KMS-11 (cell line): ENCODE results near the gene CD82.
A peak's percentile ranks its signal among the peaks of the same experiment; 100 is the strongest.
"Not testable (repeated sequence)": the region's sequence is repeated elsewhere in the genome, so short reads cannot be mapped to it uniquely, and the experiment has no call there.

Experiments
- H2AFZ ChIP-seq: fragments of 200-600 bp; sonication (generic); 2 replicates; pipeline ENCODE4 v1.6.1; 2016; ENCODE audit warnings: antibody characterized with exemption, mixed run types, low read depth
- H3K27ac ChIP-seq: fragments of 200-600 bp; sonication (generic); 2 replicates; pipeline ENCODE4 v1.6.1; 2016; ENCODE audit warnings: mild to moderate bottlenecking, mixed run types
- H3K27me3 ChIP-seq: fragments of 200-600 bp; sonication (generic); 2 replicates; pipeline ENCODE4 v1.6.1; 2017; ENCODE audit warnings: mild to moderate bottlenecking, low read depth, mixed run types, moderate library complexity; ENCODE audit not compliant: insufficient read depth
- H3K36me3 ChIP-seq: fragments of 200-600 bp; sonication (generic); 2 replicates; pipeline ENCODE4 v1.6.1; 2017; ENCODE audit warnings: mild to moderate bottlenecking, mixed run types; ENCODE audit not compliant: insufficient read depth
- H3K4me1 ChIP-seq: fragments of 200-600 bp; sonication (generic); 2 replicates; pipeline ENCODE4 v1.6.1; 2016; ENCODE audit warnings: mild to moderate bottlenecking, low read depth, mixed run types; ENCODE audit not compliant: poor library complexity, severe bottlenecking
- H3K4me2 ChIP-seq: fragments of 200-600 bp; sonication (generic); 2 replicates; pipeline ENCODE4 v1.7.0; 2016; ENCODE audit warnings: mild to moderate bottlenecking, mixed run types
- H3K4me3 ChIP-seq: fragments of 200-600 bp; sonication (generic); IDR thresholded peaks from 2 replicates; pipeline ENCODE4 v1.6.1; 2017; ENCODE audit warnings: low read depth, low read length, mixed read lengths; ENCODE audit not compliant: insufficient read depth
- H3K79me2 ChIP-seq: fragments of 200-600 bp; sonication (generic); 2 replicates; pipeline ENCODE4 v1.6.1; 2016; ENCODE audit warnings: low read depth, mixed run types; ENCODE audit not compliant: insufficient read depth
- H3K9ac ChIP-seq: fragments of 200-600 bp; sonication (generic); 2 replicates; pipeline ENCODE4 v1.6.1; 2016; ENCODE audit warnings: mild to moderate bottlenecking, mixed run types
- H4K20me1 ChIP-seq: fragments of 200-600 bp; sonication (generic); 2 replicates; pipeline ENCODE4 v1.6.1; 2016; ENCODE audit warnings: mild to moderate bottlenecking, mixed run types; ENCODE audit not compliant: insufficient read depth
- CTCF ChIP-seq: fragments of 200-600 bp; sonication (generic); conservative IDR thresholded peaks from 2 replicates; pipeline ENCODE4 v1.6.1; 2017; ENCODE audit warnings: low read depth, mild to moderate bottlenecking, antibody characterized with exemption, low read length, moderate library complexity, mixed read lengths

CD82 gene

DNA sequence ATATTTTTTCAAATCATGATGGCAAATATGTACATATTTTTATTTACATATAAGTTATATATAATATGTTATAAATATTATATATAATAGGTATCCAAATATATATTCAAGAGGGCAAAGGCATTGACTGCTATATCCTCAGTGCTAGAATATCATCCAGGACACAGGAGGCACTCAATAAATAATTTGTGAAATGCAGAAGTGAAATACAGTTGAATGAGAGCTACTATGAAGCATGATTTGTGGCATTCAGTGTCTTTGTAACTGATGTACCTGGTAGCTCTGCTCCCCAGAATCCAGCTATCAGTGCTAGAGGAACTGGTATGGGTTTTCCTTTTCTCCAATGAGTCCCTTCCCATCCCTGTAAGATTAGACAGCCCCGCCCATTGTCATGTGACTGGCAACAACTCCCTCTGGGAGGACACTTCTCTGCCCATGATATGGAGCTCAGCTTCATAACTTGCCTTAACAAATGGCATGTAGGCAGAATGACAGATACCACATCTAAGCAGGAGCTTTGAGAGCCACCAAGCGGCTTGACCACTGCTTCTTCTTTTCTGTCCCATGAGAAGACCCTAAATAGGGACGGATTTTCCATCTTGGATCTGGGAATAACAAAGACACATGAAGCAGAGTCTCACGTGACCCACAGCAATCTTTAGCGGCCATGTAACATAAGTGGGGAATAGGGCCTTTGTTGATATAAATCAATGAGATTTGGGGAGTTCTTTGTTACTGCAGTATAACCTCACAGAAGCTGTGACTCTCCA is 10.2 kb upstream of the CD82 start:
- no peaks in the 10 kb centered on the region for H3K36me3 ChIP-seq
- H3K9ac ChIP-seq = no peak overlapping the region
- no peaks in the 10 kb centered on the region for H3K79me2 ChIP-seq
- peaks cover 20% of the 10 kb centered on the region for H3K4me1 ChIP-seq
- no peak overlapping the region for H3K4me2 ChIP-seq
- no peak for TF ChIP-seq CTCF
- no peaks in the 10 kb centered on the region for H3K27me3 ChIP-seq
- no peak overlapping the region for H2AFZ ChIP-seq
- no peak overlapping the region for H3K4me3 ChIP-seq
- H3K27ac ChIP-seq = no peak overlapping the region
- no peaks in the 10 kb centered on the region for H4K20me1 ChIP-seq

- Histone ChIP-seq H3K27me3 (no peaks in the 10 kb centered on the region), H3K9ac (no peak overlapping the region), H4K20me1 (no peaks in the 10 kb centered on the region), H3K4me2 (no peak overlapping the region), H3K36me3 (no peaks in the 10 kb centered on the region), H3K27ac (no peak overlapping the region), H3K4me1 (peaks cover 20% of the 10 kb centered on the region), H3K4me3 (no peak overlapping the region), H2AFZ (peak overlapping the region; percentile 41), H3K79me2 (no peaks in the 10 kb centered on the region)
- TF ChIP-seq CTCF = peak; percentile 84
Measured at GRCh38 chr11:44556735-44557409, 8.6 kb upstream of the CD82 start.

DNA sequence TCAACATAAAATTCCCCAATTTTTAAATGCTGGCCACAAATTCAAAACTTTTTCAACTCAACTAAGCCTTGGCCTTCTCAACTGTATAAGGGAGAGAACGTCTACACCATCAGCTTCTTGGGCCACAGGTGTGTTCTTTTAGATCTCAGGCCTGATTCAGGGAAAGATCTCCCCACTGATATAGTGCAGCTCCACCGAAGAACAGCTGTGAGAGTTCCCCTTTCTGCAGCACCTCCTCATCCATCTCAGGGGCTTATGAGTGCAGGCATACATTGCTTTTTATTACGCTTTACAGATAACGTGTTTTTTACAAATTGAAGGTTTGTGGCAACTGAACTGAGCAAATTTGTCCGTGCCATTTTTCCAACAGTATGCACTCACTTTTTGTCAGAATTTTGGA is 8.0 kb upstream of the CD82 start:
- Histone ChIP-seq H3K9ac (no peak overlapping the region), H3K4me1 (peaks cover 20% of the 10 kb centered on the region), H3K4me3 (no peak overlapping the region), H3K27ac (no peak overlapping the region), H3K27me3 (no peaks in the 10 kb centered on the region), H3K36me3 (no peaks in the 10 kb centered on the region), H2AFZ (peak overlapping the region; percentile 41; the same call in 1 of the 2 replicates), H3K79me2 (no peaks in the 10 kb centered on the region), H4K20me1 (no peaks in the 10 kb centered on the region), H3K4me2 (no peak overlapping the region)
- TF ChIP-seq CTCF = no peak

DNA sequence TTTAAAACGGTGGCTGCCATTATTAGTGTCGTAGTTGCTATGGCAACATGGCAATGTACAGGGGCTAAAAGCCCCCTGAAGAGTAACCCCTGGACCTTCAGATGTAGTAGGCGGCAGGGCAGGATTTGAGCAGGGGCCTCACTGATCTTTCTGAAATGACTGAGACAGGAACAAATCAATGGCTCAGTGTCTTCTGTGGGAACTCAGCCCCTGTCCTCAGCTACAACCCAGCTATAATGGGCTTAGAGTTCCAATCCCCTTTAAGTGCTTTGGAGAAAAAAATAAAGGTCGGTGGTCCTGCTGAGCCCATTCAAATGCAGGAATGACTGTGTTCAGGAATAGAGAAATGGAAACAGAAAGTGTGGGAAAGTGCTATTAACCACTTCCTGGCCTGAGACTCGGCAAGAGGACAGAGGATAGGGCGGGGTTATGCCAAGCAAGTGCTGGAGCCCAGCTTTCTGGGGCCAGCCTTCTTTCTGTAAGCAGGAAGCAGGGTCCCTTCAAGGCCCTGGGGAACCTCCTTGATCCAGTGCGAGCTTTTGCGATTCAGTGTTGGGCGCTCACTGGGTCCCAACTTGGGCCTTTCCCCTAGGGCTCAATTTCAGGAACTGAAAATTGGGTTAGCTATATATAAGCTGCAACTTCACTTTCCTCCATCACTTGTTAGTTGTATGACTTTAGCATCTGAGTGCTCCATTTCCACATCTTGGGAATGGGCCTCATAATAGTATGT is 6.1 kb upstream of the CD82 start:
- H3K79me2 ChIP-seq = no peaks in the 10 kb centered on the region
- no peak overlapping the region for H2AFZ ChIP-seq
- no peak overlapping the region for H3K27ac ChIP-seq
- H3K4me3 ChIP-seq = no peak overlapping the region
- no peaks in the 10 kb centered on the region for H3K27me3 ChIP-seq
- H3K4me1 ChIP-seq = peaks cover 27% of the 10 kb centered on the region
- no peak for TF ChIP-seq CTCF
- no peaks in the 10 kb centered on the region for H3K36me3 ChIP-seq
- no peak overlapping the region for H3K9ac ChIP-seq
- H4K20me1 ChIP-seq = no peaks in the 10 kb centered on the region
- H3K4me2 ChIP-seq = 0 out of 2 replicates have a peak overlapping the region, but pooled peaks have one; percentile 2

DNA sequence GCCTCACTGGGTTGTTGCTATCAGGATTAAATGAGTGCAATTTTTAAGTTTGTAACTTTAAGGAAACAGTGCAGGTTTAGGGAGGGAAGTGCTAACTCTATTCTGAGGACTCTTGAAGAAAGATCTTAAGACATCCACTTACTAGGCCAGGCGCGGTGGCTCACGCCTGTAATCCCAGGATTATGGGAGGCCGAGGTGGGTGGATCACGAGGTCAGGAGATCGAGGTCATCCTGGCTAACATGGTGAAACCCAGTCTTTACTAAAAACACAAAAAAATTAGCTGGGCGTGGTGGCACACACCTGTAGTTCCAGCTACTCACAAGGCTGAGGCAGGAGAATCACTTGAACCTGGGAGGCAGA is 5.5 kb upstream of the CD82 start:
- not testable (repeated sequence) for H2AFZ ChIP-seq, H3K36me3 ChIP-seq, H3K27ac ChIP-seq, H3K4me3 ChIP-seq, H3K79me2 ChIP-seq, H3K9ac ChIP-seq, H3K27me3 ChIP-seq, H4K20me1 ChIP-seq
- H3K4me2 ChIP-seq = 0 out of 2 replicates have a peak overlapping the region, but pooled peaks have one; percentile 2
- H3K4me1 ChIP-seq = peaks cover 32% of the 10 kb centered on the region
